Amygdala (tissue), 56 donors: ENCODE results near the gene TTYH2.

ENCODE experiments used
- DNase-seq, 56 donors: peaks; one replicate each; lab custom pipeline; 2025; lab: John Stamatoyannopoulos, UW

Gene TTYH2

DNA sequence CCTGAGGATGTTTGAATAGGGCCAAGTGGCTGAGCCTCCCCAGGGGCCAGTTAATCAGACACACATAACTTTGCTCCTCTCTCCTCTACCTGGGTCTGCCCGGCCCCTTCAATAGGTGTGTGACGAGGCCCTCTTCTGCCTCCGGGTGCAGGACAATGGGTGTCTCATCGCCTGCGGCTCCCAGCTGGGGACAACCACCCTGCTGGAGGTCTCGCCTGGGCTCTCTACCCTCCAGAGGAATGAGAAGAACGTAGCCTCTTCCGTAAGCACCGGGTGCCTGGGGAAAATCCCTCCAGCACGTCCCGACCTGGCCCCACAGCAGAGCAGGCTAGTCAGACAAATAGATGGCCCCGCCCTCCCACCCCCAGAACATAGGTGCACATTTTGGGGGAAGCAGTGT is 96.5 kb downstream of the TTYH2 start:
- DNase-seq: no peak
